SIG-M5 (cell line): ENCODE data around the gene LIPC.

Experiments
- DNase-seq: peaks from one replicate; lab custom pipeline; 2025; lab: John Stamatoyannopoulos, UW

LIPC gene

DNA sequence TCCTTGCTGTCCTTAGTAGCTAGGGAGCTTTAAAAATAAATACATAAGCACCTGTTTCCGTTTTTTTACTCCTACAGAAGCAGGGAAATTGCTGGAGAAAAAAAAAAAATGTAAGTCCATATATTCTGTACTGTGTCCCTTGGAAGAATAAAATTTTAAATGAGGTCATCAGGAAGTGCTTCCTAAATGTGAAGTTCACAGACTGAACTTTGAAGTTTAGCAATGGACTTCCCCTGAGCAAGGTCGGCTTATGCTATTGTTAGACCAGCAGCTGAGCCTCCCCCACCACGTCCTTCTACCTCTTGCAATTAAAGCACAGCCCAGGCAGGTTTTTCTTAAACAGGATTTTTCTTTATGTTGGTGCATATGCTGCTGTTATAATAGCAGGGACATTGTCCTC lies 26.3 kb downstream of the LIPC start:
- DNase-seq, result no peak

DNA sequence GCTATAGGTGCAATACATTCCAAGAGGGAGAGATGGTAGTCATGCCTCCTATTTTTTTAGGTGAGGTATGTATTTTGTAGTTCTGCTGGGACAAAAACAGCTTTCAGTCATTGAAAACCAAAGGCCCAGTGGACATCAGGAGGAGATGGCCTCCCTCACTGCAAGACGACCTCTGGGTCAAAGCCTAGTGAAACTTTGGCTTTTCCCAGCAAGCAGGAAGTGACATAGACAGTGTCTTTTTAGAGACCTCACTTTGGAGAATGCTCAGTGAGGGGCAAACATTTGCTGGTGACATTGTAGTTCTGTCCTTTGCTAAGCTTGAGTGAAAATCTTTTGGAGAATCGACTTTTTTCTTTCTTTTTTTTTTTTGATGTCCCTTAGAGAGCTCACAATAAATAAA lies 27.3 kb downstream of the LIPC start:
- DNase-seq, result no peak

DNA sequence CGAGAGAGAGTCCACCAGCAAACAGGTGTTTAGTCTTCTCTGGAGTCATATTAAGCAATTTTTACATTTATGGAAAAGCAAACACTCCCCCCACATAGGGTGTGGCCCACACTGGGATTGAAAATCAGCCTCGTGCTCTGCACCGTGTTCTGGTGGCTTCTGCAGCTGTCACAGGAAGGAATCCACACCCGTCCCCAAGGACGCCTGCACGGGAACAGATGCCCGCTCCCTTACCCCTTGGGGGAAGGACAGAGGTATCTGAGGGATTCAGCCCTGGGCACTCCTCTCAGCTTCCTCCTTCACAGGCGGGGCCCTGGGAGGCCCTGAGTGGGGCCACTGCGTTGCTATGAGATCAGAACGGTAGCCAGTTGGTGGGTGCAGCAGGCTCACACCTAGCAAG lies 27.8 kb downstream of the LIPC start:
- DNase-seq, result no peak

DNA sequence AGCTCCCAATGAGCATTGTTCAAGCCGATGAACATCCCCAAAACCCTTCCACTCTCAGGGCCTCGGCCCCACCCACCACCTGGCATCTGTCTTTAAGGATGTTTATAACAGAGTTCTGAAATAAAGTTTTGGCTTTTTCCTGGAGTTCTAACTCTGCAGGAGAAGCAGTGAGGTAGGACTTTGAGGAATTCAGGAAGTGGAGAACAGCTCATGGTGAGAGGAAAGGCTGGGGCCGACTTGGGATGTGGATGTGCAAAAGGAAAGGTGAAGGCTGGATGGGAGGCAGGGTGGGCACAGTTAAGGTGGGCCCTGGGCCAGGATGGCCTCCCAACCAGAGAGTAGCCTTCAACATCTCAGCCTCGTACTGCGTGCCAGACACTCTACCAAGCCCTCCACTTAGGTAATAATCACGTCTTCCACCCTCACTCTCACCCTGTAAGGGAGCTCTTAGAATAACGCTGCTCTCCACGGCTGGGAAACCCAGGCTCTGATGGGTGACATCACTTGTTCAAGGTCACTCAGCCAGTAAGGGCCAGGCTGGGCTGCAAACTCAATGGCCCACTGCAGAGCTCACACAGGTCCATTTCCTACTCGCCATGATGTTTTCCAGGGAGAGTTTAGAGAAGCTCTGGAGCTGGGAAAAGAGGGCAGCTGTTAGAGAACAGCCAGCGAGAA lies 28.5 kb downstream of the LIPC start:
- DNase-seq, result no peak

DNA sequence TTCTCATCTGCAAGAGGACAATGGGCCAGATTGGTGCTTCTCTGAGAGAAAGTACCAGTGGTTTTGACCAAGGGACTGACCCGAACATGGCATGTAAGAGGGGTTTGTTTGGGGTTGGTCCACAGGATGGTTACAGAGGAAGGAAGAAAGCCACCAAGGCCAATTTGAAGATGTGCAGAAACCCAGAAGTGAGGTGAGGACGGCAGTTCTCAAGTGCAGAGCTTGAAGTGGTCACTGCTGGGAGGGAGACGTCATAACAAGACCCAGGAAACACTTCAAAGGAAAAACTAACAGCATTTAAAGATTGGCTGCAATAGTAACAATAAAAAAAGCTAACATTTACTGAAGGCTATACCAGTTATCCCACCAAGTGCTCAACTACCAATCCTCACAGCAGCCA lies 29.1 kb downstream of the LIPC start:
- DNase-seq, result no peak

DNA sequence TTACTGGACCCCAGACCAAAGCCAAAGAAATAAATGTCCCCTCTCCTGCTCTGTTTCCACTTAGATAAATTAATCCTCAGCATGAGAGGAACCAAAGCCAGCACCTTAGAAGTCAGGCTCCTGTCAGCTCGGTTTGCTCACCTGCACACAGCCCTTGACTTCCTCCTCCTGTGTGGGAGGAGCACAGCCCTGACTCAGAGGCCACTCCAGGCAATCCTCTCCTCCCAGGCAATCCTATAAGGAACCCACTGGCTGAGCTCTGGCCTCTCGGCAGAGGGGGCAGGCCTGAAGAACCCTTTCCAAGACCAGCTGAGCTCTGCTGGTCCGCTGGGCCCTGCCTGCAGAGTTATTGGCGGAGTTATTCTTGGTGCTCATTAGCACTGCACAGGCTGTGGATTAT lies 30.8 kb downstream of the LIPC start:
- DNase-seq, result no peak

DNA sequence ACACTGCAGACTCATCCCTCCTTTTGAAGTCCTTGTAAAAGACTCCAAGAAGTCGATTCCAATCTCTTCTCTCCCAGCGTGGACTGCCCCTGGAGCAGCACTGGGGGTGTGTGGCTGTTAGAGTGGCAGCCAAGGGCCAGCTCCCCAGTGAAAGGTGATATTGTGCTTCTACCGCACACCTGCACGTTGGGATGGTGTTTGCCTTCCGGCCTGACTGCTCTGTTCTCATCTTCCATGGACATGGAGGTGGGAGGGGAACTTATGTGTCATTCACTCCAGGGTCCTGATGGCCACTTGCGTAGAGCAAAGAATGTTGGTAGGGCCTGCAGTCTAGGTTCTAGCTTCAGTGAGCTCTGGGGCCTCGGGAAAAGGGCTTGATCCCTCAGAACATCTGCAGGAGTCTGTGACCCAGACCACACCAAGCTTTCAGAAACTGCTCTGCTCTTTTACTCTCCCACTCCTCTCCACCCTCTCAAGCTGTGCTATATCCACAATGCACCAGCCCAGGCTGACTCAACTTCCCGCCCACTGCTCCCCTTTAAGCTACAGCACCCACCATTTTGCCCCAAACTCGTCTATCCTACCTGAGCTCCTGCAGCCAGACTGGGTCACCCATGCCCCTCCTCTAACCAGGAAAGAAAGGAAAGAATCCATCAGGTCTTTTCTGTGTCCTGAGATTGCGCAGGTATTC lies 31.3 kb downstream of the LIPC start:
- no peak for DNase-seq

DNA sequence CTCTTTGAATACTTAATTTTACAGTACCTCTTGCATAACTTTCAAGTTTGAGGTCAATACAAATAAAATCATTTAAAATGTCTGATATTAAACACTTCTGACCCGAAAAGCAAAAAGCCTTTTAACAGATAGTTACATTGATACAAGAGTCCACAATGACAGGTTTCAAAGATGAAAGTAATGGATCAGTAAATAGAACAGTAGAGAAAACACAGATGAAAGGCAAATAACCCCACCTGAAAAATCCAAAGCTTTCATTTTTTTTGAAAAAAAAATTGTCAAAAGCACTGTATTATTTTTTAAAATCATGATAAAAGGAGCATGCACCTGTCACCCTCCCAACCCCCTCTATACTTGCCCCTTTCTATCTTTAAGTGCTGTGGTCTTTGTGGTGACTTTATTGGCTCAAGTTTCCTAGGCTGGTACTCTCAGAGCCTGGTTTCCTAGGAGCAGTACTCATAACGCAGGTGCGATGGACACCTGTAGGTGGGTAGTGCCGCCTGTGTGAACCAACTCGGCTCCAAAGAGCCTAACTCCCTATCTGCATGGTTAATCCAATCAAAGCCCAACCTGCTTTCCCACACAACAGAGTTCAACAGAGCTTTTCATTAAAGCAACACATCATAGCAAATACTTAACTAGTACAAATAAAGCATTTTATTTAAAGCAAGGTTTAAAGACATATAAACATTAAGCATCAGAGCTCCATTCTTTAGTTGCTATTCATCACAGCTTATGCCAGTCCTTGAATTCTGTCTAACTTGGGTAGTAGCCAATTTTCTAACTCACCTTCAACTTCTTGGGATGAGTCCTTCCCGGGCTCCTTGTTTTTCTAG lies 32.2 kb downstream of the LIPC start:
- no peak for DNase-seq

DNA sequence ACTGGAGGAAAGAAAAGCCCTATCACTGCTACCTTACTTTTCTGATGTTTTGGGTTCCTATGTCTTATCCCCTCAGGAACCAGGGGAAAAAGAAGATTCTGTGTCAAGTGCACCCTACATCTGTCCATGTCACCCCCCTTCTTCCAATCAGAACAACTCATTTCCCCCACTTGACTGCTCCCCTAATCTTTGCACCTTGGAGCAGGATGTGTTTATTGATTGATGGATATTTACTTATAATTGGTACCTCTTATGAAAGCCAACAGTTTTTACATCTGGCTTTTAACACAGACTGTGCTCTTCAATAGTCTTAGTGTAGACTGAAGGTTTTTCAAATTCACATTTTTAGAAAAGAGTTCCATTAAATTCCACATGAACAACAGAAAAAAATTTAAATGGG lies 33.3 kb downstream of the LIPC start:
- DNase-seq, result no peak

DNA sequence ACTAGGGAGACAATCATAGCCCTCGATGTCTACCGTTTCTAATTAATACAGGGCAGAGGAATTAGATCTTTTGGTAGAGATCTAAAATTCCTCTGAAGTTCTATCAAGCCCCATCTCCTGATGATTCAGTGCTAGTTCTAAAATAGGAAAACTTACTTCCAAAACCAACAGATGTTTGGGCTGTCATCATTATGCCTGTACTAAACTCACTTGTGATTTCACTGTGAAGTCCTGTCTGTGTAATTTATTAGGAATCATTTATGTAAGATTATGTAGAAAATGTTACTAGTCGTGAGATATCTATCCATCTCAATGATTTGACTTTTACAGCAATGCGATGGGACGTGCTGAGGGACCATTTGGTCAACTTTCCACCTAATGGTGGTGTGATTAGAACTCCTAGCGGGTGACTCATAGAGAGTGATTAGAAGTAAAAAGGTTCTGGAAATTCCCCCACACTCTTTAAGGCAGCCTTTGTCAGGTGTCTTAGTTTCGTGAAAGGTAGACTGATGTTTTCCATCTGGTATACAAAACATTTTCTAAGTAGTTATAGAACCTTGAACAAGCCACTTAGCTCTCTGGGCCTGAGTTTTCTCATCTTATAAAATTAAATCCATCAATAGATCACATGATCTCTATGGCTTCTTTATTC lies 34.2 kb downstream of the LIPC start:
- no peak for DNase-seq

DNA sequence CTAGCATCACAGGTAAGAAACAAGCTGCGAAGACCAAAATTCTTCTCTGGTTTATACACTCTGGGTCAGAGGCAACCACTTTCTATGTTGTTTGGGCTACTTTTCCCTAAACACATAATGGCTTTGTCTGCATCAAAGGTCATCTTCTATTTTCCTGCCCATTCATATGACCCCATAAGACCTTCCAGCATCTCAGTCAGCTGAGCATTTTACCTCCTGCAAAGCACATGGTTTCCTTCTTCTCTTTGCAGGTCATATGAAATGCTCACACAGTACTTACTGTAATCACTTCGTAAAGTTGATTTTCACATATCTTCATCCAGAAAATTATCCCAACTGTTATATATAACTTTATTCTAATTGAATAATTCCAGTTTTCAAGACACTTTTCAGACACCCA lies 34.8 kb downstream of the LIPC start:
- DNase-seq, result no peak

DNA sequence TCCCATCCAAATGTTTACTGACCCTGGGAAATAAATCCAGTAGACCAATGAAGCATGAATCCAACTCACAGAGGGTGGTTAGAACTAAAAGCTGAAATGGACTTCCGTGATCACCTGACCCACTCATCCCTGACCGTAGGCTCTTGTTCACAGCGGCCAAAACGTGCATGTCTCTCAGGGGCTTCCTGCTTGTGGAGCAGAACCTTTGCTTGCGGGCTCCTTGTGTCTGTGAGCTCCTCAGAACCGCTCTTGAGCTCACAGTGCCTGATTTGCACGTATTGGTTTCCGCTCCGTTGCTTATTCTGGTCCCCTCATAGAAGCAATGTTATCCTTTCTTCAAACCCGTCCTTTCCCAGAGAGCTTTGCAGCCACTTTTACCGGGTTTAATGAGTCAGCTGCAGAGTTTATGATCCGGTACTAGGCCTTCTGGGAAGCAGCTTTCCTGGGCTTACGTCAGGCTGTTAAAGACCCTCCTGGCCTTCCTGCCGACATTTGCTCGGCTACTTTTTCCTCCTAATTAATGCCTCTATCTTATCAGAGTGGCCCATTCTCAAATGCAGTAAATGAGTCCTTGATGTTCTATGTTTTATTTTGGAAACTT lies 35.4 kb downstream of the LIPC start:
- DNase-seq, result no peak

DNA sequence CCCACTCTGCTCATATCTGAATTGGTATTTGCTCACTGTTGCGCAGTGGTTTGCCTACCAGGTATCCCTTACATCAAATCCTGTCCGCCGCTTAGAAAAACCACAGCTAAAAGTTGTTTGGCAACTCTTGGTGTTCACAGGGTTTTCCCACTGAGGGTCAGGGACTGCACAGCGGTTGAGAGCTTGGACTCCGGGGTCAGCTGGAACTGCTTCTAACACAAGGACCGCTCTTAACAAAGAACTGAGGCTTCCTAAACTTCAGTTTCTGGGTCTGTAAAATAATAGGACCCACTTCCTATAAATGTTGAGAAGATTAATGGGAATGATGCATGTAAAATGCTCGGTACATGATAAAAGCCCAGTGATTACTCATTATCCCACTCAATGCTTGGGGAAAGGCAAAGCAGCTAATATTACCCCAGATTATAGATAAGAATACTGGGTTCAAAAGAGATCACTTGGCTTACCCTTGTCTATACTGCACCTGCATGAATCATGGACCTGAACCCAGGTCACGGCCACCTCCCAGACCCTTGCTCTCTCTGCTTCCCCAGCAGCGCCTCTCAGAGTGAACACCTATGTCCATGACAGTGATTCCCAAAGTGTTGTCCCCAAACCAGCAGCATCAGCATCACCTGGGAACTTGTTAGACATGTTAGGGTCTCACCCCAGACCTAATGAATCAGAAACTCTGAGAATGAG lies 36.1 kb downstream of the LIPC start:
- DNase-seq, result no peak

DNA sequence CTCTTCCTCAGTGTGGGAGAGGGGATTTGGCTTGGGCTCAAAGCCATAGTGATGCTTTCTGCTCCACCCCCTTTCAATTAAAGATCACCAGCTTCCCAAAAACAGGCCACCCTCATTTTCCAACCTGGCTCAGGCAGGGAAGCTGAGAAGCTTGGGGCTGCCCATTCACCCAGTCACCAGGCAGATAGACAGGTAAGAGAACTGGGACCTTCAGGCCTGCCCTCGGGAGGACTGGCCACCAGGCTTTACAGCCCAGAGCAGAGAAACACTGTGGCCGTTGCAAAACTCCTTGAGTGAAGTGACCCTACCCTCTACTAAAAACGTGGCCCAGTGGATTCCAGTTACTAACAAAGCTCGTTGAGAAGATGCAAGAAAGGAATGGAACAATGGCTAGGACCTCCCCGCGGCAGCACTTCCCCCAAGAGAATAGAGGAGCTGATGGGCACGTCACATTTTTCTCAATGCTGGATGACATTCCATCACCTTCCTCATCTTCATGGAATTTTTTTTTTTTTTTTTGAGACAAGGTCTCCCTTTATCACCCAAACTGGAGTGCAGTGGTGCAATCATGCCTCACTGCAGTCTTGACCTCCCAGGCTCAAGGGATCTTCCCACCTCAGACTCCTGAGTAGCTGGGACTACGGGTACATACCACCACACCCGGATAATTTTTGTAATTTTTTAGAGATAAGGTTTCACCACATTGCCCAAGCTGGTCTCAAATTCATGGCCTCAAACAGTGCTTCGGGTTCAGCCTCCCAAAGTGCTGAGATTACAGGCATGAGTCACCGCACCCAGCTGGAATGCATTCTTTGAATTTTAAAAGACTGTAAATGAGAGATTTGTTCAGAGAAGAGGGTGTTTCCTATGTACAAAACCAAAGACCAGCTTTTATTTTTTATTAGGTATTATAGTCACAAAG lies 37.9 kb downstream of the LIPC start:
- no peak for DNase-seq

DNA sequence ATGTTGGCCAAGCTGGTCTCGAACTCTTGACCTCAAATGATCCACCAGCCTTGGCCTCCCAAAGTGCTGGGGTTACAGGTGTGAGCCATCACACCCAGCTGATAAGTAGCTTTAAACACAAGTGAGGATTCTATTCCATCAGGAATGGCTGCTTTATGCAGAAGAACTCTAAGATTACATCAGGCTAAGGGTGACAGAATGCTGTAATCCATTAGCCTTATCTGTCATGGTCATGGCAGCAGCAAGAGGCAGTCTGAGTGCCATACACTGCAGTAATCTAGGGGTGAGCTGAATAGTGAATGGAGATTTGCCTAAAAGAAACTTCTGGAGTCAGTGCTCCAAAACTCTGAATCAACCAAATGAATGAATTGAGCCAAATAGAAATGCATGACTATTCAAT lies 39.6 kb downstream of the LIPC start:
- DNase-seq, result no peak

DNA sequence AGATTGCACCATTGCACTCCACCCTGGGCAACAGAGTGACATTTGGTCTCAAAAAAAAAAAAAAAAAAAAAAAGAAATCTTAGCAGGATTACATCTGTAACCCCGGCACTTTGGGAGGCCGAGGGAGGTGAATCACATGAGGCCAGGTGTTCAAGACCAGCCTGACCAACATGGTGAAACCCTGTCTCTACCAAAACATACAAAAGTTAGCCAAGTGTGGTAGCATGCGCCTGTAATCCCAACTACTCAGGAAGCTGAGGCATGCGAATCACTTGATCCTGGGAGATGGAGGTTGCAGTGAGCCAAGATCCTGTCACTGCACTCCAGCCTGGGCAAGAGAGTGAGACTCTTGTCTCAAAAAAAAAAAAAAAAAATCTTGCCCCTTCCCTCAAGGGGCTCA lies 40.4 kb downstream of the LIPC start:
- DNase-seq, result no peak

DNA sequence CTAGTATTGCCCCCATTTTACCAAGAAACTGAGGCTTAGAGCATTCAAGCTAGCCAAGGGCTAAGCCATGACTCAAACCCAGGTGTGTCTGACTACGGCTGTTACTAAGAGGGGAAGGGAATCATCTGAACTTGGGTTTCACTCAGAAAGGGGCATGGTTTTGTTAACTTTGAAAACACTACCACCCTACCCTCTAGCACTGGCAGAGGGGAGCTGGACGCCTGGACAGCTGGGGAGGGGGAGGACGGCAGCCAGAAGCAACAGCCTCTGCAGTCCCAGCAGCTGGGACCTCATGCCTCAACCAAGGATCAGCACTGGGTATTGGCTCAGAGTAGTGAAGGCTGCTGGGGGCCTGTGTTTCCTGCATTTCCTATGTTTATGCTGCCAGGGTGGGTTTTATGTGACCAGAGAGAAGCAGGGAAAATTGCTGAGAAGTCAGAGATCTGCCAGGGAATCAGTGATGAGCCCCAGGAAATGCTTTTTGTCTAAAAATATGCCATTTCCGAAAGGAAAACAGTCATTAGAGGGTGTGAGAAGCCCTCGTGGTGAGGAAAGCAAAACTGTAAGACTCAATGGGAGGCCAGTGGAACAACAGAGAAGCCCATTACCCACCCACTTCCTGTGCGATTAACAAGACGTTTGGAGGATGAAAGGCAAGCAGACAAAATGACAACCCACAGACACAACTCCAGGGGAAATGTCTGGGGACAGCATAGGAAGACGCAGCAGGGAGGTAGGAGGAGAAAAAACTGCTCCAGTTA lies 41.2 kb downstream of the LIPC start:
- no peak for DNase-seq

DNA sequence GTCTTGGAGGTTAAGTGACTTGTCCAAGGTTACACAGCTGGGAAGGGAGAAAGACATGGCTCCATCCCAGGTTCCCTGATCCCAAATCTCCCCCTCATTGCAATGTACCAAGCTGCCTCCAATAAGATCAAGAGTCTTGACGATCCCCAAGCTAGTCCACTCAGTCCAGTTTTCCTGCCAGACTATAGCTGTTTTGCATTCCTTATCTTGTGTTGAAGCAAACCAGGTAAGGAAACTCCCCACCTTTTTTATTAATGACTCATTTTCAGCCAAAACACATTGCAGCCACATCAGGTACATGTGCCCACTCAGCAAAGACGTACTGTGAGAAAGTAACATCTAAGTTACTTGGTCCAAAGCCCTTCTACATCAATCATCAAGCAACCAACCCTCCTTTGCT lies 41.9 kb downstream of the LIPC start:
- no peak for DNase-seq

DNA sequence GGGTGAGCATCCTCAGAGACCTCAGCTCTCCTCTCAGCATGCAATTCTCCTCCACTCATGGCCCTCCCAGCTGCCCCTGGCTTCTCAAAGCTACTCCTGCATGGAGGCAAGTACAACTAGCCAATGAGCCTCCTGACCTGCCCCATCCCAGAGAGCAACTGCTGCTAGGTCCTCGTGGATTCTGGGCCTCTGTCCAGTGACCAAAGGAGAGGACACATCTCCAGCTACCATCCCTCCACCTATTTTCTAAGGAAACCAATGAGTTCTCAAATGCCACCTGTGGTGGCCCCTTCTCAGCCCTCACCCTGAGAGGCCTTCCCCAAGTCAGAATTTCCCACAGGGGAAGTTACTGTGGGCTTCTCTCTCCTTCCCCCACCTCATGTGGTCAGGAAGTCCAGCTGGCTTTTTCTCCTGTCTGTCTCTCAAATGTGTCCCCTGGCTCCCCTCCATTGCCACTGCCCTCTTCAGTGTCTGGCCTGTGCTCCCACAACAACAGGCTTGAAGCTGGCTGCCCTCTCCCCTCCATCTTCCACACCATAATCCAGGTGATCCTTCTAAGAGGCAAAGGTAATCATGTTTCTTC lies 43.0 kb downstream of the LIPC start:
- DNase-seq, result no peak
